ENCODE results near the gene ZKSCAN2.

DNA sequence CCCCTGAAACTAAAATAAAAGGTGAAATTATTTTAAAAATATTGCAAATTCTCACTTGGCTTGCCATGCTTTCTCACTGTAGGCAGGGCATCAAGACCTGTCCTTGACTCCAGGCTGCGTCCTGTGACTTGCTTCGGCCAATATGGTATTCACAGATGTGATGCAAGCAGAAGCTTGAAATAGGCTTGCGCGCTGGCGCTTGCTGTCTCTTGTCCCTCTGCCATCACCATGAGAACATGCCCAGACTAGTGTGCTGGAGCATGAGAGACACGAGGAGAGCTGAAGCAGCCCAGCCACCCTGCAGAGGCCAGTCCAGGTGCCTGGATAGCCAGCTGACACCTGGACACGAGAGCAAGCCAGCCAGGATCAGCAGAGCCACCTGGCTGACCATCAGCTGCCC lies 21.8 kb upstream of the ZKSCAN2 start:
- TF ChIP-seq, protein P1, sequence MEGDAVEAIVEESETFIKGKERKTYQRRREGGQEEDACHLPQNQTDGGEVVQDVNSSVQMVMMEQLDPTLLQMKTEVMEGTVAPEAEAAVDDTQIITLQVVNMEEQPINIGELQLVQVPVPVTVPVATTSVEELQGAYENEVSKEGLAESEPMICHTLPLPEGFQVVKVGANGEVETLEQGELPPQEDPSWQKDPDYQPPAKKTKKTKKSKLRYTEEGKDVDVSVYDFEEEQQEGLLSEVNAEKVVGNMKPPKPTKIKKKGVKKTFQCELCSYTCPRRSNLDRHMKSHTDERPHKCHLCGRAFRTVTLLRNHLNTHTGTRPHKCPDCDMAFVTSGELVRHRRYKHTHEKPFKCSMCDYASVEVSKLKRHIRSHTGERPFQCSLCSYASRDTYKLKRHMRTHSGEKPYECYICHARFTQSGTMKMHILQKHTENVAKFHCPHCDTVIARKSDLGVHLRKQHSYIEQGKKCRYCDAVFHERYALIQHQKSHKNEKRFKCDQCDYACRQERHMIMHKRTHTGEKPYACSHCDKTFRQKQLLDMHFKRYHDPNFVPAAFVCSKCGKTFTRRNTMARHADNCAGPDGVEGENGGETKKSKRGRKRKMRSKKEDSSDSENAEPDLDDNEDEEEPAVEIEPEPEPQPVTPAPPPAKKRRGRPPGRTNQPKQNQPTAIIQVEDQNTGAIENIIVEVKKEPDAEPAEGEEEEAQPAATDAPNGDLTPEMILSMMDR (IDR thresholded peaks at IDR 0.05) = no peak
- TF ChIP-seq POLR2A (IDR thresholded peaks at IDR 0.05) = no peak

Measured in adrenal gland (tissue), 5 donors.